Psoas muscle (tissue), 8 donors: ENCODE measurements around the gene IMPDH1. TPM values are rescaled to one million over a fixed set of nuclear protein-coding genes. Genes with fewer than 3 reads are reported as not detected.

Experiments
- ATAC-seq, 4 donors: fragments of 200-7000 bp; cut with Tn5 transposase; one replicate each; pipeline ENCODE4 v1.9.1; 2020; ENCODE audit warnings: moderate library complexity in 3 of 4, mild to moderate bottlenecking in 2 of 4
- DNase-seq, 2 donors: peaks; one replicate each; pipeline ENCODE4 v3.0.0-alpha.2; 2020
- H3K27ac ChIP-seq: fragments of 200-600 bp; one replicate; pipeline ENCODE4 v1.8.0; 2022
- H3K27me3 ChIP-seq, 3 donors: fragments of 200-600 bp in 1 of 3; one replicate each; pipeline versions ENCODE4 v1.6.1 to v1.8.0; 2013 to 2022; ENCODE audit warnings: low read length in 2 of 3, mild to moderate bottlenecking in 2 of 3, moderate library complexity in 1 of 3; ENCODE audit not compliant: insufficient read depth in 3 of 3
- H3K36me3 ChIP-seq, 2 donors: fragments of 200-600 bp in 1 of 2; one replicate each; pipeline versions ENCODE4 v1.6.1 to v1.8.0; 2013 to 2022; ENCODE audit warnings: low read depth in 1 of 2, mild to moderate bottlenecking in 1 of 2, moderate library complexity in 1 of 2; ENCODE audit not compliant: insufficient read depth in 1 of 2
- H3K4me1 ChIP-seq: fragments of 200-600 bp; one replicate; pipeline ENCODE4 v1.8.0; 2022
- H3K4me3 ChIP-seq: fragments of 200-600 bp; one replicate; pipeline ENCODE4 v1.8.0; 2022; ENCODE audit warnings: mild to moderate bottlenecking
- H3K9me3 ChIP-seq: fragments of 200-600 bp; one replicate; pipeline ENCODE4 v1.8.0; 2022
- CTCF ChIP-seq: fragments of 200-600 bp; IDR thresholded peaks from one replicate; pipeline ENCODE4 v1.8.0; 2022; ENCODE audit warnings: antibody characterized with exemption
- WGBS, 3 donors: extraction: QIAGEN DNeasy Blood & Tissue Kit; methylation state at CpG; one replicate each; pipeline versions ENCODE4 v1.1.6 to v1.1.7; 2013; 5-methylcytosine and 5-hydroxymethylcytosine counted together
- intact Hi-C, 2 donors: fragments of 100-400 bp; cut with DNase I; formaldehyde crosslinking; loops; one replicate each; pipeline versions ENCODE4 v1.11.0 to v1.14.2; 2022
- polyA plus RNA-seq, 3 donors: library from polyadenylated mRNA; stranded (reverse); fragments of 200-250 nt; gene quantifications; one replicate each; pipeline ENCODE4 v1.2.3, GENCODE V29; 2013
- total RNA-seq, 4 donors: library from RNA; stranded (reverse); fragmentation: NEBNext Ultra II Directional in 2 of 4; extraction: Animal tissue kit (Norgen Biotek cat#: 25700) in 2 of 4; gene quantifications; one replicate each; pipeline versions ENCODE4 v1.2.1 to v1.2.4, GENCODE V29; 2021 to 2023
- donor health status: healthy with polysubstance abuse.
- donor health status: DM: no; HTN: no; CAD: no; lungs with moderate emphysema.
- donor health status: Bipolar disorder and iron deficiency.
- donor health status: healthy.
- donor health status: DM: yes; HTN: yes; CAD: no.
- donor health status: DM: no; HTN: no; CAD: no.
- donor health status: DM: no; HTN: no; CAD: no.
- donor health status: DM: yes; HTN: yes; CAD: no.

Gene IMPDH1
- total and polyA plus RNA-seq, 7 donors: 5.6 to 10.3 (median 8.6) TPM

GRCh38 chr7:128384726-128385125, 25.1 kb downstream of the IMPDH1 start:
- ATAC-seq (no peak), DNase-seq (no peak)
- Histone ChIP-seq H3K27ac (no peak overlapping the region), H3K4me3 (no peak overlapping the region), H3K27me3 (no peaks in the 10 kb centered on the region), H3K36me3 (no peaks in the 10 kb centered on the region), H3K9me3 (no peaks in the 10 kb centered on the region), H3K4me1 (peaks cover 34% of the 10 kb centered on the region)
- no peak for TF ChIP-seq CTCF
- 79 to 85% (median 81%) methylated on average over 7 of the region's 7 CpGs for WGBS, 3 donors
- intact Hi-C loops: no loop called here

- no peak for DNase-seq
- no peaks in the 10 kb centered on the region for H3K27me3 ChIP-seq
- no peaks in the 10 kb centered on the region for H3K36me3 ChIP-seq
- WGBS, 3 donors: 26 to 51% (median 42%) methylated on average over 3 of the region's 3 CpGs
- H3K4me3 ChIP-seq: no peak overlapping the region
- H3K9me3 ChIP-seq: no peaks in the 10 kb centered on the region
- H3K4me1 ChIP-seq: peaks cover 44% of the 10 kb centered on the region
- TF ChIP-seq CTCF: no peak
- intact Hi-C loops: no loop called here
- ATAC-seq: peak; percentile 61 to 75 (median 64)
- peak overlapping the region; percentile 55 for H3K27ac ChIP-seq
These were observed 26.0 kb downstream of the IMPDH1 start for GRCh38 chr7:128383776-128384175.

- Histone ChIP-seq H3K27me3 (no peaks in the 10 kb centered on the region), H3K36me3 (no peaks in the 10 kb centered on the region), H3K27ac (peak overlapping the region; percentile 55), H3K4me3 (no peak overlapping the region), H3K9me3 (no peaks in the 10 kb centered on the region), H3K4me1 (peaks cover 36% of the 10 kb centered on the region)
- peak; percentile 33 for TF ChIP-seq CTCF
- WGBS, 3 donors: 70 to 77% (median 71%) methylated on average over 19 of the region's 19 CpGs
- peak in 1 of 4 donors; percentile 29 for ATAC-seq
- DNase-seq: peak in 1 of 2 donors; percentile 73
- intact Hi-C loops: no loop called here
These were observed 28.5 kb downstream of the IMPDH1 start for GRCh38 chr7:128381161-128381821.

- peak in 2 of 4 donors; percentile 18 to 35 for ATAC-seq
These were observed 29.2 kb downstream of the IMPDH1 start for GRCh38 chr7:128380483-128381106.

More at GRCh38 chr7:128380483-128381106, 29.2 kb downstream of the IMPDH1 start:
- intact Hi-C loops: no loop called here
- Histone ChIP-seq H3K4me1 (peaks cover 36% of the 10 kb centered on the region), H3K4me3 (peak overlapping the region; percentile 27), H3K27ac (peak overlapping the region; percentile 69), H3K36me3 (no peaks in the 10 kb centered on the region), H3K9me3 (no peaks in the 10 kb centered on the region), H3K27me3 (no peaks in the 10 kb centered on the region)
- 69 to 89% (median 77%) methylated on average over 3 of the region's 3 CpGs for WGBS, 3 donors
- no peak for DNase-seq
- TF ChIP-seq CTCF: no peak
